HepG2 (cell line): ENCODE results near the gene SLC2A10. TPM values are rescaled to one million over a fixed set of nuclear protein-coding genes. Genes with fewer than 3 reads are reported as not detected.

Experiments
- ARID5B ChIP-seq: IDR thresholded peaks from 2 replicates; pipeline ENCODE4 v1.4.0; 2020; ENCODE audit warnings: mild to moderate bottlenecking, missing genetic modification reagents
- CEBPB ChIP-seq: IDR thresholded peaks from 2 replicates; pipeline ENCODE4 v1.6.1; 2011; ENCODE audit warnings: low read depth, low read length, improper control_type of control experiment, borderline replicate concordance
- EED ChIP-seq: sonication (generic); formaldehyde crosslinking; IDR thresholded peaks from 2 replicates; pipeline ENCODE4 v1.5.0; 2020; ENCODE audit warnings: mild to moderate bottlenecking, missing genetic modification reagents
- JUN ChIP-seq: sonication (generic); formaldehyde crosslinking; IDR thresholded peaks from 2 replicates; pipeline ENCODE4 v1.4.0; 2020; ENCODE audit warnings: mild to moderate bottlenecking, missing genetic modification reagents
- MED13 ChIP-seq: sonication (generic); formaldehyde crosslinking; IDR thresholded peaks from 2 replicates; pipeline ENCODE4 v1.5.0; 2020; ENCODE audit warnings: missing genetic modification reagents
- NCOA5 ChIP-seq: sonication (generic); formaldehyde crosslinking; IDR thresholded peaks from 2 replicates; pipeline ENCODE4 v1.4.0; 2020; ENCODE audit warnings: missing genetic modification reagents
- NR1H2 ChIP-seq: sonication (generic); formaldehyde crosslinking; IDR thresholded peaks from 2 replicates; pipeline ENCODE4 v1.8.1; 2022; ENCODE audit warnings: low read depth, missing genetic modification reagents, borderline replicate concordance
- RELA ChIP-seq: sonication (generic); formaldehyde crosslinking; IDR thresholded peaks from 2 replicates; pipeline ENCODE4 v1.4.0; 2020; ENCODE audit warnings: missing genetic modification reagents
- ZNF230 ChIP-seq: sonication (generic); formaldehyde crosslinking; IDR thresholded peaks from 2 replicates; pipeline ENCODE4 v1.4.0; 2020; ENCODE audit warnings: mild to moderate bottlenecking, missing genetic modification reagents
- ZNF263 ChIP-seq: sonication (generic); formaldehyde crosslinking; IDR thresholded peaks from 2 replicates; pipeline ENCODE4 v1.4.0; 2020; ENCODE audit warnings: missing genetic modification reagents
- ZNF362 ChIP-seq: sonication (generic); formaldehyde crosslinking; IDR thresholded peaks from 2 replicates; pipeline ENCODE4 v1.4.0; 2020; ENCODE audit warnings: missing genetic modification reagents, mild to moderate bottlenecking, borderline replicate concordance
- ZNF580 ChIP-seq: IDR thresholded peaks from 2 replicates; pipeline ENCODE4 v1.6.1; 2016; ENCODE audit warnings: low read depth, borderline replicate concordance
- ZNF776 ChIP-seq: sonication (generic); formaldehyde crosslinking; IDR thresholded peaks from 2 replicates; pipeline ENCODE4 v1.4.0; 2020; ENCODE audit warnings: mild to moderate bottlenecking, missing genetic modification reagents
- polyA plus RNA-seq, 8 experiments: library from polyadenylated mRNA; depleted of rRNA in 3 of 8; stranded (reverse) in 7 of 8; unstranded in 1 of 8; fragments of >200 nt; fragmentation: Illumina TruSeq in 4 of 8; extraction: Trizol in 4 of 8; gene quantifications; 2 replicates each; pipeline versions ENCODE4 v1.2.1 to v1.2.3, GENCODE V29; 2011 to 2016; ENCODE audit warnings: low read depth in 4 of 8, missing spikeins in 1 of 8, mixed read lengths in 1 of 8; ENCODE audit not compliant: insufficient read depth in 1 of 8
- total RNA-seq, 5 experiments: library from RNA; depleted of rRNA; stranded (reverse); fragments of >200 nt; fragmentation: Illumina TruSeq; extraction: Trizol; gene quantifications; 2 replicates each; pipeline ENCODE4 v1.2.3, GENCODE V29; 2016; ENCODE audit warnings: low read depth in 1 of 5
- TF ChIP-seq, protein P1 (sequence below): sonication (generic); formaldehyde crosslinking; IDR thresholded peaks from 2 replicates; pipeline ENCODE4 v1.4.0; 2020; ENCODE audit warnings: missing genetic modification reagents, borderline replicate concordance
- TF ChIP-seq, protein P2 (sequence below): sonication (generic); formaldehyde crosslinking; IDR thresholded peaks from 2 replicates; pipeline ENCODE4 v1.4.0; 2020; ENCODE audit warnings: missing genetic modification reagents, borderline replicate concordance

Gene SLC2A10
- total and polyA plus RNA-seq, 2 of the 13 experiments (the other 11 are each of a cell fraction or from before 2014, with no cell fraction given), result 16.0 to 18.4 TPM

GRCh38 chr20:46670585-46671584, 38.6 kb upstream of the SLC2A10 start (continued):
- TF ChIP-seq, protein P1, sequence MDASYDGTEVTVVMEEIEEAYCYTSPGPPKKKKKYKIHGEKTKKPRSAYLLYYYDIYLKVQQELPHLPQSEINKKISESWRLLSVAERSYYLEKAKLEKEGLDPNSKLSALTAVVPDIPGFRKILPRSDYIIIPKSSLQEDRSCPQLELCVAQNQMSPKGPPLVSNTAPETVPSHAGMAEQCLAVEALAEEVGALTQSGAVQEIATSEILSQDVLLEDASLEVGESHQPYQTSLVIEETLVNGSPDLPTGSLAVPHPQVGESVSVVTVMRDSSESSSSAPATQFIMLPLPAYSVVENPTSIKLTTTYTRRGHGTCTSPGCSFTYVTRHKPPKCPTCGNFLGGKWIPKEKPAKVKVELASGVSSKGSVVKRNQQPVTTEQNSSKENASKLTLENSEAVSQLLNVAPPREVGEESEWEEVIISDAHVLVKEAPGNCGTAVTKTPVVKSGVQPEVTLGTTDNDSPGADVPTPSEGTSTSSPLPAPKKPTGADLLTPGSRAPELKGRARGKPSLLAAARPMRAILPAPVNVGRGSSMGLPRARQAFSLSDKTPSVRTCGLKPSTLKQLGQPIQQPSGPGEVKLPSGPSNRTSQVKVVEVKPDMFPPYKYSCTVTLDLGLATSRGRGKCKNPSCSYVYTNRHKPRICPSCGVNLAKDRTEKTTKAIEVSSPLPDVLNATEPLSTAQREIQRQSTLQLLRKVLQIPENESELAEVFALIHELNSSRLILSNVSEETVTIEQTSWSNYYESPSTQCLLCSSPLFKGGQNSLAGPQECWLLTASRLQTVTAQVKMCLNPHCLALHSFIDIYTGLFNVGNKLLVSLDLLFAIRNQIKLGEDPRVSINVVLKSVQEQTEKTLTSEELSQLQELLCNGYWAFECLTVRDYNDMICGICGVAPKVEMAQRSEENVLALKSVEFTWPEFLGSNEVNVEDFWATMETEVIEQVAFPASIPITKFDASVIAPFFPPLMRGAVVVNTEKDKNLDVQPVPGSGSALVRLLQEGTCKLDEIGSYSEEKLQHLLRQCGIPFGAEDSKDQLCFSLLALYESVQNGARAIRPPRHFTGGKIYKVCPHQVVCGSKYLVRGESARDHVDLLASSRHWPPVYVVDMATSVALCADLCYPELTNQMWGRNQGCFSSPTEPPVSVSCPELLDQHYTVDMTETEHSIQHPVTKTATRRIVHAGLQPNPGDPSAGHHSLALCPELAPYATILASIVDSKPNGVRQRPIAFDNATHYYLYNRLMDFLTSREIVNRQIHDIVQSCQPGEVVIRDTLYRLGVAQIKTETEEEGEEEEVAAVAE (CRISPR knock-in tag), result peak; percentile 92
- TF ChIP-seq ZNF362 (CRISPR knock-in tag) (peak; percentile 72; the same call in 1 of the 2 replicates), CEBPB (peak; percentile 70; the same call in 1 of the 2 replicates), MED13 (CRISPR knock-in tag) (peak; percentile 98), ARID5B (CRISPR knock-in tag) (peak; percentile 100), ZNF776 (CRISPR knock-in tag) (no peak), RELA (peak; percentile 63; the same call in 1 of the 2 replicates), ZNF230 (CRISPR knock-in tag) (no peak), NCOA5 (CRISPR knock-in tag) (no peak), NR1H2 (no peak), EED (CRISPR knock-in tag) (no peak), ZNF580 (peak; percentile 82), JUN (CRISPR knock-in tag) (no peak), ZNF263 (CRISPR knock-in tag) (no peak)
- TF ChIP-seq, protein P2, sequence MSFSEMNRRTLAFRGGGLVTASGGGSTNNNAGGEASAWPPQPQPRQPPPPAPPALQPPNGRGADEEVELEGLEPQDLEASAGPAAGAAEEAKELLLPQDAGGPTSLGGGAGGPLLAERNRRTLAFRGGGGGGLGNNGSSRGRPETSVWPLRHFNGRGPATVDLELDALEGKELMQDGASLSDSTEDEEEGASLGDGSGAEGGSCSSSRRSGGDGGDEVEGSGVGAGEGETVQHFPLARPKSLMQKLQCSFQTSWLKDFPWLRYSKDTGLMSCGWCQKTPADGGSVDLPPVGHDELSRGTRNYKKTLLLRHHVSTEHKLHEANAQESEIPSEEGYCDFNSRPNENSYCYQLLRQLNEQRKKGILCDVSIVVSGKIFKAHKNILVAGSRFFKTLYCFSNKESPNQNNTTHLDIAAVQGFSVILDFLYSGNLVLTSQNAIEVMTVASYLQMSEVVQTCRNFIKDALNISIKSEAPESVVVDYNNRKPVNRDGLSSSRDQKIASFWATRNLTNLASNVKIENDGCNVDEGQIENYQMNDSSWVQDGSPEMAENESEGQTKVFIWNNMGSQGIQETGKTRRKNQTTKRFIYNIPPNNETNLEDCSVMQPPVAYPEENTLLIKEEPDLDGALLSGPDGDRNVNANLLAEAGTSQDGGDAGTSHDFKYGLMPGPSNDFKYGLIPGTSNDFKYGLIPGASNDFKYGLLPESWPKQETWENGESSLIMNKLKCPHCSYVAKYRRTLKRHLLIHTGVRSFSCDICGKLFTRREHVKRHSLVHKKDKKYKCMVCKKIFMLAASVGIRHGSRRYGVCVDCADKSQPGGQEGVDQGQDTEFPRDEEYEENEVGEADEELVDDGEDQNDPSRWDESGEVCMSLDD (CRISPR knock-in tag), result peak; percentile 91; the same call in 1 of the 2 replicates
